ENCODE data around the gene ADAMTS18.

ADAMTS18 gene

GRCh38 chr16:77306075-77306474 lies 128.8 kb downstream of the ADAMTS18 start (continued):
- TF ChIP-seq ZNF175 (tag by site-specific recombination; IDR thresholded peaks at IDR 0.05) (no peak), ZNF335 (tag by site-specific recombination; conservative IDR thresholded peaks at IDR 0.05) (no peak), ZNF518A (tag by site-specific recombination; conservative IDR thresholded peaks at IDR 0.05; ENCODE audit: low read depth) (no peak), ZEB2 (tag by site-specific recombination; IDR thresholded peaks at IDR 0.05) (no peak), ZNF529 (tag by site-specific recombination; IDR thresholded peaks at IDR 0.05; ENCODE audit: insufficient replicate concordance) (no peak), ZNF248 (tag by site-specific recombination; IDR thresholded peaks at IDR 0.05) (no peak), ZNF645 (tag by site-specific recombination; IDR thresholded peaks at IDR 0.05) (no peak), ZNF548 (tag by site-specific recombination; IDR thresholded peaks at IDR 0.05) (no peak), ZBTB44 (tag by site-specific recombination; IDR thresholded peaks at IDR 0.05) (peak; percentile 93), PRDM1 (tag by site-specific recombination; IDR thresholded peaks at IDR 0.05) (no peak), KLF16 (tag by site-specific recombination; IDR thresholded peaks at IDR 0.05) (no peak), ZNF366 (tag by site-specific recombination; conservative IDR thresholded peaks at IDR 0.05) (no peak), KLF1 (tag by site-specific recombination; IDR thresholded peaks at IDR 0.05) (no peak), ZFP3 (tag by site-specific recombination; IDR thresholded peaks at IDR 0.05; ENCODE audit: low read depth) (no peak), MEIS1 (CRISPR knock-in tag; IDR thresholded peaks at IDR 0.05; ENCODE audit: borderline replicate concordance) (no peak), ZNF391 (tag by site-specific recombination; IDR thresholded peaks at IDR 0.05; ENCODE audit: borderline replicate concordance, low read depth) (no peak), ATF2 (tag by site-specific recombination; IDR thresholded peaks at IDR 0.05; ENCODE audit: low read depth) (no peak), ZBTB1 (tag by site-specific recombination; IDR thresholded peaks at IDR 0.05) (no peak), ZNF488 (tag by site-specific recombination; IDR thresholded peaks at IDR 0.05) (no peak), GLI4 (tag by site-specific recombination; IDR thresholded peaks at IDR 0.05) (no peak), ZNF791 (tag by site-specific recombination; IDR thresholded peaks at IDR 0.05) (no peak), GLIS2 (tag by site-specific recombination; IDR thresholded peaks at IDR 0.05) (no peak), INSM2 (tag by site-specific recombination; IDR thresholded peaks at IDR 0.05) (no peak), ZNF692 (tag by site-specific recombination; IDR thresholded peaks at IDR 0.05) (peak; percentile 73), ZNF302 (tag by site-specific recombination; IDR thresholded peaks at IDR 0.05; ENCODE audit: low read depth) (no peak), ZNF623 (tag by site-specific recombination; IDR thresholded peaks at IDR 0.05) (no peak), ZNF214 (tag by site-specific recombination; IDR thresholded peaks at IDR 0.05; ENCODE audit: borderline replicate concordance) (no peak)

All from HEK293 (cell line).